ENCODE data around the gene KRT84. TPM values are rescaled to one million over a fixed set of nuclear protein-coding genes. Genes with fewer than 3 reads are reported as not detected.

Gene KRT84
- total RNA-seq, 2 experiments from 2014 or later = not detected

DNA sequence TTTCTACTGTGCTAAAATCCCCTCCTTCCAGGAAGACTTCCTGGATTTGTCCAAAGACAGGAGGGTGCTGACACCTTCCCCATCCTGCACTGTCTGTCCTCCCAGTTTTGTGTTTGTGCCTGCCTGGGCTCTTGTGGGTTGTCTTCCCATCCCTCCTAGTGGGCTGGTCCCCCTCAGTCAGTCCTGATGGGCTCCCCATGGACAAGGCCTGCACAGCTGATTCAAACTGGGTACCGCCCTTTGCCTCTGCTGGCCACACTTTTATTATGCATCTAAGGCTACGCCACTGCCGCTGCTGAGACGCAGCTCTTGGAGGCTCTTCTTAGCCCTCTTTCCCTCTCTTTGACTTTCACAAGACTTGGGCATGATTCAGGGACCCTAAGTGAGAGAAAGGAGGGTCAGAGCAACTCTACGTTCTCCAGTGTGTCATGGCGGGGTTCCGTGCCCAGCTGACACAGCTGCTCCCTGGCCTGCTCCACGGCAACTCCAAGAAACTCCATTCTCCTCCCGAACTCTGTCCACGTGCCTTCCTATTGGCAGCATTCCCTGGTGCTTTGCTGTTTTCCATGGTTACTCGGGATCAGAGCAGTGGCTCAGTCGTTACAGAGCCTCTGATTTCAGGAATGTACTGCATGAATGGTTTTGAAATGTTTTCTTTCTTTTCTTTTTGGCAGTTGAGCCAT, 14.4 kb downstream of the KRT84 start:
- peaks cover 10% of the 10 kb centered on the region; the same call in 1 of the 2 replicates for H3K9me3 ChIP-seq (ENCODE audit: low read length)
- no peaks in the 10 kb centered on the region for H3K79me2 ChIP-seq (ENCODE audit: insufficient read depth, low read depth, low read length)
- ChIA-PET POLR2A (no interaction called here), CTCF (ENCODE audit: unreplicated experiment) (no interaction called here)
- TF ChIP-seq, protein P1, sequence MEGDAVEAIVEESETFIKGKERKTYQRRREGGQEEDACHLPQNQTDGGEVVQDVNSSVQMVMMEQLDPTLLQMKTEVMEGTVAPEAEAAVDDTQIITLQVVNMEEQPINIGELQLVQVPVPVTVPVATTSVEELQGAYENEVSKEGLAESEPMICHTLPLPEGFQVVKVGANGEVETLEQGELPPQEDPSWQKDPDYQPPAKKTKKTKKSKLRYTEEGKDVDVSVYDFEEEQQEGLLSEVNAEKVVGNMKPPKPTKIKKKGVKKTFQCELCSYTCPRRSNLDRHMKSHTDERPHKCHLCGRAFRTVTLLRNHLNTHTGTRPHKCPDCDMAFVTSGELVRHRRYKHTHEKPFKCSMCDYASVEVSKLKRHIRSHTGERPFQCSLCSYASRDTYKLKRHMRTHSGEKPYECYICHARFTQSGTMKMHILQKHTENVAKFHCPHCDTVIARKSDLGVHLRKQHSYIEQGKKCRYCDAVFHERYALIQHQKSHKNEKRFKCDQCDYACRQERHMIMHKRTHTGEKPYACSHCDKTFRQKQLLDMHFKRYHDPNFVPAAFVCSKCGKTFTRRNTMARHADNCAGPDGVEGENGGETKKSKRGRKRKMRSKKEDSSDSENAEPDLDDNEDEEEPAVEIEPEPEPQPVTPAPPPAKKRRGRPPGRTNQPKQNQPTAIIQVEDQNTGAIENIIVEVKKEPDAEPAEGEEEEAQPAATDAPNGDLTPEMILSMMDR (conservative IDR thresholded peaks at IDR 0.05; ENCODE audit: low read length) = no peak
- TF ChIP-seq EZH2phosphoT487 (IDR thresholded peaks at IDR 0.05; ENCODE audit: borderline replicate concordance, low read depth, low read length) = no peak
- BruUV-seq (replicated peaks) = no TSS peak
- H3K9me2 ChIP-seq (ENCODE audit: insufficient read depth, low read length) = no peaks in the 10 kb centered on the region
- no peaks in the 10 kb centered on the region for H3K4me1 ChIP-seq (ENCODE audit: insufficient read depth, low read length, poor library complexity, severe bottlenecking)
- H4K20me1 ChIP-seq (ENCODE audit: insufficient read depth, low read length) = no peaks in the 10 kb centered on the region
- DNase-seq (ENCODE audit: low spot score) = no peak
- no peak overlapping the region for H3K4me3 ChIP-seq (ENCODE audit: low read depth, low read length, poor library complexity, severe bottlenecking)
- H2AFZ ChIP-seq (ENCODE audit: low read length) = no peak overlapping the region
- no peaks in the 10 kb centered on the region for H3K36me3 ChIP-seq (ENCODE audit: insufficient read depth, low read length)
- intact Hi-C loops (cut with micrococcal nuclease; ENCODE audit: unreplicated experiment) = loop anchor here (5.0 kb wide), 1 partner anchor 511 kb away; no protein-coding TSS in a partner anchor
- no peak overlapping the region for H3K27ac ChIP-seq (ENCODE audit: low read depth, low read length, poor library complexity, severe bottlenecking)
- no peak overlapping the region for H3K4me2 ChIP-seq (ENCODE audit: low read length)

GRCh38 chr12:52369809-52370208, 15.6 kb downstream of the KRT84 start:
- ChIA-PET CTCF (ENCODE audit: unreplicated experiment) (no interaction called here), POLR2A (no interaction called here)
- Histone ChIP-seq H3K4me3 (ENCODE audit: low read depth, low read length, poor library complexity, severe bottlenecking) (no peak overlapping the region), H3K9me2 (ENCODE audit: insufficient read depth, low read length) (no peaks in the 10 kb centered on the region), H3K4me1 (ENCODE audit: insufficient read depth, low read length, poor library complexity, severe bottlenecking) (no peaks in the 10 kb centered on the region), H2AFZ (ENCODE audit: low read length) (no peak overlapping the region), H3K27ac (ENCODE audit: low read depth, low read length, poor library complexity, severe bottlenecking) (no peak overlapping the region), H3K9me3 (ENCODE audit: low read length) (peaks cover 10% of the 10 kb centered on the region; the same call in 1 of the 2 replicates), H3K79me2 (ENCODE audit: insufficient read depth, low read depth, low read length) (no peaks in the 10 kb centered on the region), H3K36me3 (ENCODE audit: insufficient read depth, low read length) (no peaks in the 10 kb centered on the region), H3K4me2 (ENCODE audit: low read length) (no peak overlapping the region), H4K20me1 (ENCODE audit: insufficient read depth, low read length) (no peaks in the 10 kb centered on the region)
- intact Hi-C loops (cut with micrococcal nuclease; ENCODE audit: unreplicated experiment) = loop anchor here (5.0 kb wide), 1 partner anchor 512 kb away; no protein-coding TSS in a partner anchor
- TF ChIP-seq EZH2phosphoT487 (IDR thresholded peaks at IDR 0.05; ENCODE audit: borderline replicate concordance, low read depth, low read length) = no peak
- TF ChIP-seq, protein P1 (conservative IDR thresholded peaks at IDR 0.05; ENCODE audit: low read length) = no peak
- DNase-seq (ENCODE audit: low spot score) = no peak
- no TSS peak for BruUV-seq (replicated peaks)

DNA sequence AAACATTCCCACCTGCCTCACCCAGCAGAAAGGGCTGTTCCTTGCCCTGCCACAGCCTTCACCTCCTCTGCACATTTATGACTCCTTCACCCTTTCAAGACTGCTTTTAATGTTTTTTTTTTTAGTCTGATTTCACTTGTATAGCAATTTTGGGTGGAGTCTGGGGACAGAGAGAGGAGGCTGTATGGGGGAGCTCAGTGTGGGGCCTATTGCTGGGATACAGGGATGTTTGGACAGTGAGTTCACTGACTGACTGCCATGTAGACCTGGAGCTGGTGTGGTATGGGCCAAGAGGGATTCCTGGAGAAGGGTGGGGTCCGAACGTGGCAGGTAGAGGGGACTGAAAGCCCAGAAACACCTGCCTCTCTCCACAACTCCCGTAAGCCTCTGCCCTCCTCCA, 16.2 kb downstream of the KRT84 start:
- H3K79me2 ChIP-seq (ENCODE audit: insufficient read depth, low read depth, low read length) = no peaks in the 10 kb centered on the region
- no peak overlapping the region for H3K27ac ChIP-seq (ENCODE audit: low read depth, low read length, poor library complexity, severe bottlenecking)
- TF ChIP-seq, protein P1 (conservative IDR thresholded peaks at IDR 0.05; ENCODE audit: low read length) = no peak
- no peak for TF ChIP-seq EZH2phosphoT487 (IDR thresholded peaks at IDR 0.05; ENCODE audit: borderline replicate concordance, low read depth, low read length)
- H3K4me3 ChIP-seq (ENCODE audit: low read depth, low read length, poor library complexity, severe bottlenecking) = no peak overlapping the region
- no TSS peak for BruUV-seq (replicated peaks)
- H3K4me1 ChIP-seq (ENCODE audit: insufficient read depth, low read length, poor library complexity, severe bottlenecking) = no peaks in the 10 kb centered on the region
- no peak overlapping the region for H3K4me2 ChIP-seq (ENCODE audit: low read length)
- intact Hi-C loops (cut with micrococcal nuclease; ENCODE audit: unreplicated experiment) = no loop called here
- peaks cover 8% of the 10 kb centered on the region; the same call in 1 of the 2 replicates for H3K9me3 ChIP-seq (ENCODE audit: low read length)
- H3K36me3 ChIP-seq (ENCODE audit: insufficient read depth, low read length) = no peaks in the 10 kb centered on the region
- no peak overlapping the region for H2AFZ ChIP-seq (ENCODE audit: low read length)
- POLR2A ChIA-PET = no interaction called here
- DNase-seq (ENCODE audit: low spot score) = no peak
- no peaks in the 10 kb centered on the region for H3K9me2 ChIP-seq (ENCODE audit: insufficient read depth, low read length)
- no peaks in the 10 kb centered on the region for H4K20me1 ChIP-seq (ENCODE audit: insufficient read depth, low read length)
- CTCF ChIA-PET (ENCODE audit: unreplicated experiment) = no interaction called here
